A549 (cell line): ENCODE data around the gene SALL2.

ENCODE experiments used
- ATOH8 ChIP-seq: fragments of 250-450 bp; sonication (Bioruptor Pico); IDR thresholded peaks from 2 replicates; pipeline ENCODE4 v1.5.0; 2020; ENCODE audit warnings: low read depth, mild to moderate bottlenecking, moderate library complexity
- CHD2 ChIP-seq: fragments of 150-350 bp; IDR thresholded peaks from 2 replicates; pipeline ENCODE4 v1.6.1; 2014; ENCODE audit warnings: low read length; ENCODE audit not compliant: partially characterized antibody
- FOSL2 ChIP-seq, 2 experiments: fragments of 450-650 bp in 1 of 2; fragments of >200 bp in 1 of 2; sonication (Bioruptor Twin) in 1 of 2; formaldehyde crosslinking; IDR thresholded peaks; 2 replicates each; pipeline versions ENCODE4 v1.5.0 to v1.6.1; 2016 to 2020; ENCODE audit warnings: mild to moderate bottlenecking in 1 of 2, moderate library complexity in 1 of 2
- POLR2AphosphoS2 ChIP-seq: conservative IDR thresholded peaks from 2 replicates; pipeline ENCODE4 v1.6.1; 2012; ENCODE audit warnings: low read length, improper control_type of control experiment, inconsistent platforms
- SMC3 ChIP-seq: fragments of >200 bp; sonication (Bioruptor Twin); formaldehyde crosslinking; IDR thresholded peaks from 3 replicates; pipeline ENCODE4 v1.6.1; 2018; ENCODE audit warnings: inconsistent platforms
- SREBF2 ChIP-seq: fragments of 450-650 bp; IDR thresholded peaks from 2 replicates; pipeline ENCODE4 v1.6.1; 2014; ENCODE audit warnings: mild to moderate bottlenecking, moderate library complexity
- TF ChIP-seq, protein P1 (sequence below): fragments of >200 bp; sonication (Bioruptor Twin); formaldehyde crosslinking; IDR thresholded peaks from 3 replicates; pipeline ENCODE4 v1.5.1; 2016
- TF ChIP-seq, protein P2 (sequence below): fragments of 200-600 bp; sonication (generic); IDR thresholded peaks from 2 replicates; pipeline ENCODE4 v1.6.1; 2016; ENCODE audit warnings: antibody characterized with exemption, mild to moderate bottlenecking, moderate library complexity
- TF ChIP-seq, protein P3 (sequence below): IDR thresholded peaks from 2 replicates; pipeline ENCODE4 v1.6.1; 2012; ENCODE audit warnings: low read depth, borderline replicate concordance

GRCh38 chr14:21537090-21537424, 10.9 kb upstream of the SALL2 start:
- TF ChIP-seq, protein P1, sequence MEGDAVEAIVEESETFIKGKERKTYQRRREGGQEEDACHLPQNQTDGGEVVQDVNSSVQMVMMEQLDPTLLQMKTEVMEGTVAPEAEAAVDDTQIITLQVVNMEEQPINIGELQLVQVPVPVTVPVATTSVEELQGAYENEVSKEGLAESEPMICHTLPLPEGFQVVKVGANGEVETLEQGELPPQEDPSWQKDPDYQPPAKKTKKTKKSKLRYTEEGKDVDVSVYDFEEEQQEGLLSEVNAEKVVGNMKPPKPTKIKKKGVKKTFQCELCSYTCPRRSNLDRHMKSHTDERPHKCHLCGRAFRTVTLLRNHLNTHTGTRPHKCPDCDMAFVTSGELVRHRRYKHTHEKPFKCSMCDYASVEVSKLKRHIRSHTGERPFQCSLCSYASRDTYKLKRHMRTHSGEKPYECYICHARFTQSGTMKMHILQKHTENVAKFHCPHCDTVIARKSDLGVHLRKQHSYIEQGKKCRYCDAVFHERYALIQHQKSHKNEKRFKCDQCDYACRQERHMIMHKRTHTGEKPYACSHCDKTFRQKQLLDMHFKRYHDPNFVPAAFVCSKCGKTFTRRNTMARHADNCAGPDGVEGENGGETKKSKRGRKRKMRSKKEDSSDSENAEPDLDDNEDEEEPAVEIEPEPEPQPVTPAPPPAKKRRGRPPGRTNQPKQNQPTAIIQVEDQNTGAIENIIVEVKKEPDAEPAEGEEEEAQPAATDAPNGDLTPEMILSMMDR, result no peak
- TF ChIP-seq, protein P2, sequence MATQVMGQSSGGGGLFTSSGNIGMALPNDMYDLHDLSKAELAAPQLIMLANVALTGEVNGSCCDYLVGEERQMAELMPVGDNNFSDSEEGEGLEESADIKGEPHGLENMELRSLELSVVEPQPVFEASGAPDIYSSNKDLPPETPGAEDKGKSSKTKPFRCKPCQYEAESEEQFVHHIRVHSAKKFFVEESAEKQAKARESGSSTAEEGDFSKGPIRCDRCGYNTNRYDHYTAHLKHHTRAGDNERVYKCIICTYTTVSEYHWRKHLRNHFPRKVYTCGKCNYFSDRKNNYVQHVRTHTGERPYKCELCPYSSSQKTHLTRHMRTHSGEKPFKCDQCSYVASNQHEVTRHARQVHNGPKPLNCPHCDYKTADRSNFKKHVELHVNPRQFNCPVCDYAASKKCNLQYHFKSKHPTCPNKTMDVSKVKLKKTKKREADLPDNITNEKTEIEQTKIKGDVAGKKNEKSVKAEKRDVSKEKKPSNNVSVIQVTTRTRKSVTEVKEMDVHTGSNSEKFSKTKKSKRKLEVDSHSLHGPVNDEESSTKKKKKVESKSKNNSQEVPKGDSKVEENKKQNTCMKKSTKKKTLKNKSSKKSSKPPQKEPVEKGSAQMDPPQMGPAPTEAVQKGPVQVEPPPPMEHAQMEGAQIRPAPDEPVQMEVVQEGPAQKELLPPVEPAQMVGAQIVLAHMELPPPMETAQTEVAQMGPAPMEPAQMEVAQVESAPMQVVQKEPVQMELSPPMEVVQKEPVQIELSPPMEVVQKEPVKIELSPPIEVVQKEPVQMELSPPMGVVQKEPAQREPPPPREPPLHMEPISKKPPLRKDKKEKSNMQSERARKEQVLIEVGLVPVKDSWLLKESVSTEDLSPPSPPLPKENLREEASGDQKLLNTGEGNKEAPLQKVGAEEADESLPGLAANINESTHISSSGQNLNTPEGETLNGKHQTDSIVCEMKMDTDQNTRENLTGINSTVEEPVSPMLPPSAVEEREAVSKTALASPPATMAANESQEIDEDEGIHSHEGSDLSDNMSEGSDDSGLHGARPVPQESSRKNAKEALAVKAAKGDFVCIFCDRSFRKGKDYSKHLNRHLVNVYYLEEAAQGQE, result no peak
- no peak for TF ChIP-seq CHD2
- no peak for TF ChIP-seq POLR2AphosphoS2
- TF ChIP-seq SMC3, result no peak
- TF ChIP-seq SREBF2, result no peak
- TF ChIP-seq, protein P3, sequence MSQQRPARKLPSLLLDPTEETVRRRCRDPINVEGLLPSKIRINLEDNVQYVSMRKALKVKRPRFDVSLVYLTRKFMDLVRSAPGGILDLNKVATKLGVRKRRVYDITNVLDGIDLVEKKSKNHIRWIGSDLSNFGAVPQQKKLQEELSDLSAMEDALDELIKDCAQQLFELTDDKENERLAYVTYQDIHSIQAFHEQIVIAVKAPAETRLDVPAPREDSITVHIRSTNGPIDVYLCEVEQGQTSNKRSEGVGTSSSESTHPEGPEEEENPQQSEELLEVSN, result no peak
- TF ChIP-seq ATOH8 (CRISPR knock-in tag), result no peak
- TF ChIP-seq FOSL2 (IDR thresholded peaks at IDR 0.05), result no peak
- no peak for TF ChIP-seq FOSL2 (CRISPR knock-in tag; IDR thresholded peaks at IDR 0.05)
